ENCODE measurements around the gene JAKMIP2. TPM values are rescaled to one million over a fixed set of nuclear protein-coding genes. Genes with fewer than 3 reads are reported as not detected.

JAKMIP2 gene
- total RNA-seq, 1 donor from 2014 or later: 0.49 TPM

GRCh38 chr5:147610798-147611197 is 171.7 kb downstream of the JAKMIP2 start:
- Histone ChIP-seq H3K36me3 (no peaks in the 10 kb centered on the region), H3K27me3 (no peaks in the 10 kb centered on the region), H3K27ac (no peak overlapping the region), H3K4me3 (no peak overlapping the region), H3K9me3 (no peaks in the 10 kb centered on the region), H3K4me1 (no peaks in the 10 kb centered on the region)
- no peak for DNase-seq (ENCODE audit: extremely low spot score in 2 of 2)
- intact Hi-C loops (cut with DNase I): no loop called here
- TF ChIP-seq POLR2AphosphoS5 (IDR thresholded peaks at IDR 0.05; ENCODE audit: insufficient read depth in 1 of 2, low read depth in 1 of 2): no peak
- TF ChIP-seq CTCF (IDR thresholded peaks at IDR 0.05): no peak
- no peak for TF ChIP-seq POLR2A (IDR thresholded peaks at IDR 0.05)

GRCh38 chr5:147601652-147602051 is 180.9 kb downstream of the JAKMIP2 start:
- no peaks in the 10 kb centered on the region for H3K27me3 ChIP-seq
- no peaks in the 10 kb centered on the region for H3K4me1 ChIP-seq
- no peak for DNase-seq (ENCODE audit: extremely low spot score in 2 of 2)
- TF ChIP-seq POLR2AphosphoS5 (IDR thresholded peaks at IDR 0.05; ENCODE audit: insufficient read depth in 1 of 2, low read depth in 1 of 2) (no peak), CTCF (IDR thresholded peaks at IDR 0.05) (no peak), POLR2A (IDR thresholded peaks at IDR 0.05) (no peak)
- intact Hi-C loops (cut with DNase I): no loop called here
- H3K27ac ChIP-seq: no peak overlapping the region
- H3K9me3 ChIP-seq: no peaks in the 10 kb centered on the region
- H3K4me3 ChIP-seq: no peak overlapping the region
- no peaks in the 10 kb centered on the region for H3K36me3 ChIP-seq

GRCh38 chr5:147591120-147591519 is 191.4 kb downstream of the JAKMIP2 start:
- intact Hi-C loops (cut with DNase I): no loop called here

GRCh38 chr5:147590096-147590495 is 192.4 kb downstream of the JAKMIP2 start:
- H3K4me3 ChIP-seq: no peak overlapping the region
- H3K36me3 ChIP-seq: no peaks in the 10 kb centered on the region
- no peaks in the 10 kb centered on the region for H3K4me1 ChIP-seq
- no peaks in the 10 kb centered on the region for H3K9me3 ChIP-seq
- no peaks in the 10 kb centered on the region for H3K27me3 ChIP-seq
- TF ChIP-seq POLR2AphosphoS5 (IDR thresholded peaks at IDR 0.05; ENCODE audit: insufficient read depth in 1 of 2, low read depth in 1 of 2): no peak
- TF ChIP-seq POLR2A (IDR thresholded peaks at IDR 0.05): no peak
- no peak for TF ChIP-seq CTCF (IDR thresholded peaks at IDR 0.05)
- no peak overlapping the region for H3K27ac ChIP-seq
- DNase-seq (ENCODE audit: extremely low spot score in 2 of 2): no peak
- intact Hi-C loops (cut with DNase I): no loop called here

More at GRCh38 chr5:147591120-147591519, 191.4 kb downstream of the JAKMIP2 start:
- Histone ChIP-seq H3K36me3 (no peaks in the 10 kb centered on the region), H3K27ac (no peak overlapping the region), H3K4me1 (no peaks in the 10 kb centered on the region), H3K4me3 (no peak overlapping the region), H3K9me3 (no peaks in the 10 kb centered on the region), H3K27me3 (no peaks in the 10 kb centered on the region)
- TF ChIP-seq POLR2AphosphoS5 (IDR thresholded peaks at IDR 0.05; ENCODE audit: insufficient read depth in 1 of 2, low read depth in 1 of 2) (no peak), POLR2A (IDR thresholded peaks at IDR 0.05) (no peak), CTCF (IDR thresholded peaks at IDR 0.05) (no peak)
- DNase-seq (ENCODE audit: extremely low spot score in 2 of 2): no peak

GRCh38 chr5:147586832-147587231 is 195.7 kb downstream of the JAKMIP2 start:
- no peak for DNase-seq (ENCODE audit: extremely low spot score in 2 of 2)
- no peak overlapping the region for H3K27ac ChIP-seq
- H3K4me3 ChIP-seq: no peak overlapping the region
- H3K9me3 ChIP-seq: no peaks in the 10 kb centered on the region
- intact Hi-C loops (cut with DNase I): no loop called here
- TF ChIP-seq POLR2AphosphoS5 (IDR thresholded peaks at IDR 0.05; ENCODE audit: insufficient read depth in 1 of 2, low read depth in 1 of 2): no peak
- TF ChIP-seq CTCF (IDR thresholded peaks at IDR 0.05): no peak
- TF ChIP-seq POLR2A (IDR thresholded peaks at IDR 0.05): no peak
- H3K27me3 ChIP-seq: no peaks in the 10 kb centered on the region
- H3K4me1 ChIP-seq: no peaks in the 10 kb centered on the region
- no peaks in the 10 kb centered on the region for H3K36me3 ChIP-seq
